Ectodermal cell (in vitro differentiated cells): ENCODE measurements around the gene TRIM43B. TPM values are rescaled to one million over a fixed set of nuclear protein-coding genes. Genes with fewer than 3 reads are reported as not detected.
"Not testable (repeated sequence)": the region's sequence is repeated elsewhere in the genome, so short reads cannot be mapped to it uniquely, and the experiment has no call there.

Experiments
- H3K27ac ChIP-seq: 2 replicates; pipeline ENCODE4 v1.7.0; 2013; ENCODE audit warnings: mild to moderate bottlenecking, low read depth, low read length; ENCODE audit not compliant: insufficient read depth, poor library complexity, severe bottlenecking
- H3K27me3 ChIP-seq: 2 replicates; pipeline ENCODE4 v1.7.0; 2013; ENCODE audit warnings: mild to moderate bottlenecking, low read length; ENCODE audit not compliant: insufficient read depth, control insufficient read depth, poor library complexity, severe bottlenecking
- H3K36me3 ChIP-seq: one replicate; pipeline ENCODE4 v1.7.0; 2013; ENCODE audit warnings: low read length; ENCODE audit not compliant: control insufficient read depth, insufficient read depth
- H3K4me1 ChIP-seq: one replicate; pipeline ENCODE4 v1.7.0; 2013; ENCODE audit warnings: low read length; ENCODE audit not compliant: control insufficient read depth, insufficient read depth
- H3K4me3 ChIP-seq: 2 replicates; pipeline ENCODE4 v1.7.0; 2013; ENCODE audit warnings: low read depth, low read length, control low read depth; ENCODE audit not compliant: insufficient read depth
- H3K9me3 ChIP-seq: 2 replicates; pipeline ENCODE4 v1.7.0; 2013; ENCODE audit warnings: mild to moderate bottlenecking, low read length, moderate library complexity; ENCODE audit not compliant: control insufficient read depth
- WGBS, 2 experiments: methylation state at CpG; one replicate each; pipeline ENCODE4 v1.1.7; 2013; ENCODE audit warnings: missing lambda C conversion rate in 2 of 2; 5-methylcytosine and 5-hydroxymethylcytosine counted together
- polyA plus RNA-seq, 4 experiments: library from polyadenylated mRNA; stranded (reverse); fragments of 50-300 nt; gene quantifications; one replicate each; pipeline ENCODE4 v1.2.3, GENCODE V29; 2013

The TRIM43B gene
- polyA plus RNA-seq (2013, experiment 1 of 4): not detected
- not detected for polyA plus RNA-seq (2013, experiment 2 of 4)
- polyA plus RNA-seq (2013, experiment 3 of 4): not detected
- not detected for polyA plus RNA-seq (2013, experiment 4 of 4)

GRCh38 chr2:95484654-95485053, at the start of gene TRIM43B:
Gene TRIM43B, minus strand, starts transcription at chr2:95484754. Its CDS starts 2,040 bp downstream, at chr2:95482714.
- H3K27me3 ChIP-seq, H3K4me1 ChIP-seq, H3K27ac ChIP-seq, H3K36me3 ChIP-seq, H3K4me3 ChIP-seq, H3K9me3 ChIP-seq: not testable (repeated sequence)
- no CpG with 5 or more reads among the region's 4 CpGs for WGBS, 2 experiments

- H3K4me1 ChIP-seq: no peaks in the 10 kb centered on the region
- H3K9me3 ChIP-seq: no peaks in the 10 kb centered on the region
- no peak overlapping the region for H3K27ac ChIP-seq
- 55 to 68% methylated on average over 3 to 4 of the region's 4 CpGs for WGBS, 2 experiments
- no peaks in the 10 kb centered on the region for H3K36me3 ChIP-seq
- H3K27me3 ChIP-seq: no peaks in the 10 kb centered on the region
- H3K4me3 ChIP-seq: no peak overlapping the region
Observed at GRCh38 chr2:95531254-95531771, 46.8 kb upstream of the TRIM43B start.

- no peaks in the 10 kb centered on the region for H3K36me3 ChIP-seq
- WGBS, 2 experiments: 84% methylated on average over 9 of the region's 9 CpGs
- no peaks in the 10 kb centered on the region for H3K9me3 ChIP-seq
- H3K4me1 ChIP-seq: no peaks in the 10 kb centered on the region
- H3K4me3 ChIP-seq: no peak overlapping the region
- H3K27ac ChIP-seq: no peak overlapping the region
- no peaks in the 10 kb centered on the region for H3K27me3 ChIP-seq
Observed at GRCh38 chr2:95530734-95531133, 46.2 kb upstream of the TRIM43B start.

GRCh38 chr2:95526360-95527341, 42.1 kb upstream of the TRIM43B start:
- no peak overlapping the region for H3K4me3 ChIP-seq
- H3K4me1 ChIP-seq: no peaks in the 10 kb centered on the region
- H3K36me3 ChIP-seq: no peaks in the 10 kb centered on the region
- WGBS, 2 experiments: 94 to 95% methylated on average over 84 of the region's 84 CpGs
- H3K9me3 ChIP-seq: no peaks in the 10 kb centered on the region
- no peak overlapping the region for H3K27ac ChIP-seq
- H3K27me3 ChIP-seq: no peaks in the 10 kb centered on the region

GRCh38 chr2:95525294-95526035, 40.9 kb upstream of the TRIM43B start:
- Histone ChIP-seq H3K9me3 (no peaks in the 10 kb centered on the region), H3K36me3 (no peaks in the 10 kb centered on the region), H3K4me3 (no peak overlapping the region), H3K4me1 (no peaks in the 10 kb centered on the region), H3K27ac (no peak overlapping the region), H3K27me3 (no peaks in the 10 kb centered on the region)
- 95 to 96% methylated on average over 41 of the region's 41 CpGs for WGBS, 2 experiments

GRCh38 chr2:95524195-95524594, 39.6 kb upstream of the TRIM43B start:
- H3K4me3 ChIP-seq: no peak overlapping the region
- 81 to 91% methylated on average over 2 of the region's 2 CpGs for WGBS, 2 experiments
- no peaks in the 10 kb centered on the region for H3K27me3 ChIP-seq
- no peaks in the 10 kb centered on the region for H3K36me3 ChIP-seq
- H3K27ac ChIP-seq: no peak overlapping the region
- H3K9me3 ChIP-seq: no peaks in the 10 kb centered on the region
- H3K4me1 ChIP-seq: no peaks in the 10 kb centered on the region

GRCh38 chr2:95514718-95515117, 30.2 kb upstream of the TRIM43B start:
- no peaks in the 10 kb centered on the region for H3K9me3 ChIP-seq
- H3K4me1 ChIP-seq: no peaks in the 10 kb centered on the region
- no peak overlapping the region for H3K4me3 ChIP-seq
- H3K27me3 ChIP-seq: no peaks in the 10 kb centered on the region
- H3K36me3 ChIP-seq: no peaks in the 10 kb centered on the region
- H3K27ac ChIP-seq: no peak overlapping the region
- WGBS, 2 experiments: 86 to 90% methylated on average over 6 of the region's 6 CpGs

- not testable (repeated sequence) for H3K36me3 ChIP-seq, H3K9me3 ChIP-seq, H3K4me1 ChIP-seq, H3K4me3 ChIP-seq, H3K27me3 ChIP-seq, H3K27ac ChIP-seq
- 90 to 92% methylated on average over 8 of the region's 8 CpGs for WGBS, 2 experiments
Observed at GRCh38 chr2:95514226-95514625, 29.7 kb upstream of the TRIM43B start.

GRCh38 chr2:95509408-95509807, 24.9 kb upstream of the TRIM43B start:
- H3K27me3 ChIP-seq: no peaks in the 10 kb centered on the region
- no peak overlapping the region for H3K27ac ChIP-seq
- no peaks in the 10 kb centered on the region for H3K4me1 ChIP-seq
- no peaks in the 10 kb centered on the region for H3K36me3 ChIP-seq
- H3K4me3 ChIP-seq: no peak overlapping the region
- H3K9me3 ChIP-seq: no peaks in the 10 kb centered on the region
- 100% methylated on average over 1 to 2 of the region's 2 CpGs for WGBS, 2 experiments

- WGBS, 2 experiments: 95 to 97% methylated on average over 4 of the region's 4 CpGs
Observed at GRCh38 chr2:95505222-95505621, 20.7 kb upstream of the TRIM43B start.

More at GRCh38 chr2:95505222-95505621, 20.7 kb upstream of the TRIM43B start:
- H3K4me3 ChIP-seq: no peak overlapping the region
- H3K9me3 ChIP-seq: no peaks in the 10 kb centered on the region
- H3K27ac ChIP-seq: no peak overlapping the region
- H3K36me3 ChIP-seq: no peaks in the 10 kb centered on the region
- H3K27me3 ChIP-seq: no peaks in the 10 kb centered on the region
- H3K4me1 ChIP-seq: no peaks in the 10 kb centered on the region
